Activated CD4-positive, alpha-beta T cell treated with anti-CD3 and anti-CD28 coated beads, Interleukin-2, amount 10 ng/mL, durations not matched to agents 24 days and 14 days (primary cell): ENCODE measurements around the gene ARF5. TPM values are rescaled to one million over a fixed set of nuclear protein-coding genes. Genes with fewer than 3 reads are reported as not detected.

Experiments used
- DNase-seq: peaks from one replicate; pipeline ENCODE4 v3.0.0; 2022
- H3K27ac Mint-ChIP-seq: one replicate; pipeline ENCODE4 v1.8.0; 2022; ENCODE audit warnings: mild to moderate bottlenecking, mixed read lengths
- H3K27me3 Mint-ChIP-seq: one replicate; pipeline ENCODE4 v1.8.0; 2022; ENCODE audit warnings: mixed read lengths
- H3K36me3 Mint-ChIP-seq: one replicate; pipeline ENCODE4 v1.8.0; 2022; ENCODE audit warnings: low read depth, mild to moderate bottlenecking, mixed read lengths
- H3K4me1 Mint-ChIP-seq: one replicate; pipeline ENCODE4 v1.8.0; 2021; ENCODE audit warnings: mixed read lengths
- H3K4me3 Mint-ChIP-seq: one replicate; pipeline ENCODE4 v1.8.0; 2022; ENCODE audit warnings: mild to moderate bottlenecking, moderate library complexity, mixed read lengths
- H3K9me3 Mint-ChIP-seq: one replicate; pipeline ENCODE4 v1.8.0; 2021; ENCODE audit warnings: mixed read lengths
- intact Hi-C: fragments of 100-400 bp; cut with micrococcal nuclease; formaldehyde crosslinking; loops from one replicate; pipeline ENCODE4 v1.15.1; 2023
- total RNA-seq: library from RNA; stranded (reverse); gene quantifications from 2 replicates; pipeline ENCODE4 v1.2.3, GENCODE V29; 2022

The ARF5 gene
- total RNA-seq, 1 donor from 2014 or later, result 117 TPM

DNA sequence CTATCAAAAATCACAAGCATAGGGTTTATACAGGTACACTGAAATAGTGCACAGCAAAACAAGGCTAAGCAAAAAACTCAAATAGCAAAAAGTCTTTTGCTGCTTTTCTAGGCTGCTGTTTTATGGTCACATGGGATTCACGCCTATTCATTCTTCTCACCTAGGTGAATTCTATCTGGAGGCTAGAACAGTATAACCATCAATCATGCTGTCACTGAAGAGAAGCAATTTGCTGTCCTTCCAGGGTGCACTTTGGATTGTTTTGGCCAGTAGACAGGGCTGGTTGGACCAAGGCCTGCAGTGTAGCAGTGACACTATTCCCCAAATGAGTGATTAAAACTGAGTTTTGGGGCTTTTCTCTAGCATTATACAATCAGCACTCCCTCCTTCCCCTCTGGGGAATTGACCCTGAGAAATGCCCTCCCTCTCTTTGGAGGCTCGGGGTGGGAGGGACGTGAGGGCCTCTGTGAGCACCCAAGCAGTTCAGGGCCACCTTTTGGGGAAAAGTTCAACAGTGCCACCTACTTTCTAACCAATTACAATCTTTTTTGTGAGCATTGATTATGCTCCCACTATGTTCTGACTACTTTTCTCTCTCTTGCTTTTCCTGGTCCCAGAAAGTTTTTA lies 47.6 kb downstream of the ARF5 start:
- Mint-ChIP-seq H3K36me3 (no peaks in the 10 kb centered on the region), H3K9me3 (no peaks in the 10 kb centered on the region), H3K27ac (no peak overlapping the region), H3K4me3 (no peak overlapping the region), H3K4me1 (peaks cover 4% of the 10 kb centered on the region), H3K27me3 (peaks cover 30% of the 10 kb centered on the region)
- intact Hi-C loops, result no loop called here
- no peak for DNase-seq

DNA sequence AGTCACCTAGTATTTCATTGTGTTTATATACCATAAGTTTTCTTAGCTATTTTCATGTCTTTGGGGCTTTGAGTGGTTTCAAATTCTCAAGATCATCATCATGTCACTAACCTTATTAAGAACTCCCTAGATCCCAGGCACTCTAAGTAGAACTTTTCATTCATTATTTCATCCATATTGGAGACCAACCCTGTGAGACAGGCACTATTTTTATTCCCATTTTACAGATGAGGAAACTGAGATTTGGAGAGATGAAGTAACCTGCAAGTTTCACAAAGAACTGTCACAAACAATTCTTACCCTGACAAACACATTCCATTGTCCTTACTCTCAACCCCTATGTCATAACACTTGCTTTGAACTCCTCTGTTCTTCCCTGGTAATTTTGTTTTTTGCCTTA lies 50.0 kb downstream of the ARF5 start:
- no peak overlapping the region for H3K27ac Mint-ChIP-seq
- no peak for DNase-seq
- H3K27me3 Mint-ChIP-seq, result peaks cover 29% of the 10 kb centered on the region
- no peak overlapping the region for H3K4me3 Mint-ChIP-seq
- peaks cover 4% of the 10 kb centered on the region for H3K4me1 Mint-ChIP-seq
- no peaks in the 10 kb centered on the region for H3K9me3 Mint-ChIP-seq
- intact Hi-C loops, result no loop called here
- H3K36me3 Mint-ChIP-seq, result no peaks in the 10 kb centered on the region

Other genes starting within 250 kb of the ARF5 start
- 40.9 and 42.2 TPM in 2 replicates for gene ZNF800, start 195.7 kb upstream of the ARF5 start, total RNA-seq
- 14.8 and 15.6 TPM in 2 replicates for gene GCC1, start 2.8 kb upstream of the ARF5 start, total RNA-seq
- gene FSCN3, start 5.3 kb downstream of the ARF5 start, total RNA-seq, result 0.54 and 1.3 TPM in 2 replicates
- gene PAX4, start 29.7 kb downstream of the ARF5 start, total RNA-seq, result not detected in 2 replicates
- gene SND1, start 63.8 kb downstream of the ARF5 start, total RNA-seq, result 275 and 295 TPM in 2 replicates